Mucosa of descending colon (tissue), 3 donors: ENCODE data around the gene LAMTOR1. TPM values are rescaled to one million over a fixed set of nuclear protein-coding genes. Genes with fewer than 3 reads are reported as not detected.

Source experiments
- ATAC-seq: fragments of 200-7000 bp; cut with Tn5 transposase; one replicate; pipeline ENCODE4 v1.9.1; 2020; ENCODE audit warnings: mild to moderate bottlenecking, moderate library complexity
- DNase-seq, 3 donors: peaks; one replicate each; pipeline ENCODE4 v3.0.0-alpha.2; 2020
- H3K36me3 ChIP-seq: fragments of 200-600 bp; one replicate; pipeline ENCODE4 v1.8.0; 2021; ENCODE audit warnings: low read depth, mild to moderate bottlenecking
- H3K4me1 ChIP-seq: fragments of 200-600 bp; one replicate; pipeline ENCODE4 v1.8.0; 2021; ENCODE audit warnings: low read depth, mild to moderate bottlenecking
- H3K4me3 ChIP-seq: fragments of 200-600 bp; one replicate; pipeline ENCODE4 v1.8.0; 2021; ENCODE audit warnings: mild to moderate bottlenecking
- H3K9me3 ChIP-seq: fragments of 200-600 bp; one replicate; pipeline ENCODE4 v1.8.0; 2021; ENCODE audit warnings: mild to moderate bottlenecking
- intact Hi-C, 2 donors: fragments of 100-400 bp; cut with DNase I in 1 of 2; cut with micrococcal nuclease in 1 of 2; formaldehyde crosslinking; loops; one replicate each; pipeline versions ENCODE4 v1.11.0 to v1.11.1; 2022; cut with DNase I, micrococcal nuclease
- total RNA-seq, 3 donors: library from RNA; stranded (reverse); fragmentation: NEBNext Ultra II Directional in 2 of 3; extraction: Animal tissue kit (Norgen Biotek cat#: 25700) in 2 of 3; gene quantifications; one replicate each; pipeline versions ENCODE4 v1.2.1 to v1.2.4, GENCODE V29; 2021 to 2023
- TF ChIP-seq, protein P1 (sequence below): fragments of 200-600 bp; IDR thresholded peaks from one replicate; pipeline ENCODE4 v1.8.0; 2022; ENCODE audit warnings: antibody characterized with exemption, mild to moderate bottlenecking
- donor health status: DM: no; HTN: no; CAD: no; lungs with moderate emphysema.
- donor health status: DM: no; HTN: no; CAD: no.
- donor health status: DM: no; HTN: yes; CAD: no.

LAMTOR1 gene
- total RNA-seq, 3 donors from 2014 or later, result 82.0 to 114 (median 107) TPM

DNA sequence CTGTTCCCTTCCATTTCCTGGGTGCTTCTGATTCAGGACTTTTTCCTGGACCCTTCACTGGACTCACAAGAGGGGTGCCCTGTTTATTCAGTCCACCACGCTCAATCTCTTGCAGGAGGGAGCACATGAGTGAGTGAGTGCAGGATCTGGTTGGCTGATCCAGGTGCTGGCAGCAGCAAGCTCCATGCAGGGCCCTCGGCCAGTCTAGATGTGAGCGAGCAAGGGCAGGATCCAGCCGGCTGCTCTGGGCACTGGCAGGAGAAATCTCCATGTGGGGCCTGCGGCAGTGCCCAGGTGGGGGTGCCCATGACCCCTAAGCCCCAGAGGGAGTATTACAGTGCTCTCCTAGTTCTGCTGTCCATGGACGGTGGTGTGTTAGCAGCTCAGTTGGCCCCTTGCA, 20.9 kb upstream of the LAMTOR1 start:
- Histone ChIP-seq H3K4me3 (no peak overlapping the region), H3K4me1 (no peaks in the 10 kb centered on the region), H3K36me3 (no peaks in the 10 kb centered on the region), H3K9me3 (peaks cover 4% of the 10 kb centered on the region)
- TF ChIP-seq, protein P1, sequence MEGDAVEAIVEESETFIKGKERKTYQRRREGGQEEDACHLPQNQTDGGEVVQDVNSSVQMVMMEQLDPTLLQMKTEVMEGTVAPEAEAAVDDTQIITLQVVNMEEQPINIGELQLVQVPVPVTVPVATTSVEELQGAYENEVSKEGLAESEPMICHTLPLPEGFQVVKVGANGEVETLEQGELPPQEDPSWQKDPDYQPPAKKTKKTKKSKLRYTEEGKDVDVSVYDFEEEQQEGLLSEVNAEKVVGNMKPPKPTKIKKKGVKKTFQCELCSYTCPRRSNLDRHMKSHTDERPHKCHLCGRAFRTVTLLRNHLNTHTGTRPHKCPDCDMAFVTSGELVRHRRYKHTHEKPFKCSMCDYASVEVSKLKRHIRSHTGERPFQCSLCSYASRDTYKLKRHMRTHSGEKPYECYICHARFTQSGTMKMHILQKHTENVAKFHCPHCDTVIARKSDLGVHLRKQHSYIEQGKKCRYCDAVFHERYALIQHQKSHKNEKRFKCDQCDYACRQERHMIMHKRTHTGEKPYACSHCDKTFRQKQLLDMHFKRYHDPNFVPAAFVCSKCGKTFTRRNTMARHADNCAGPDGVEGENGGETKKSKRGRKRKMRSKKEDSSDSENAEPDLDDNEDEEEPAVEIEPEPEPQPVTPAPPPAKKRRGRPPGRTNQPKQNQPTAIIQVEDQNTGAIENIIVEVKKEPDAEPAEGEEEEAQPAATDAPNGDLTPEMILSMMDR, result no peak
- no peak for DNase-seq
- intact Hi-C loops, result no loop called here
- ATAC-seq, result no peak

DNA sequence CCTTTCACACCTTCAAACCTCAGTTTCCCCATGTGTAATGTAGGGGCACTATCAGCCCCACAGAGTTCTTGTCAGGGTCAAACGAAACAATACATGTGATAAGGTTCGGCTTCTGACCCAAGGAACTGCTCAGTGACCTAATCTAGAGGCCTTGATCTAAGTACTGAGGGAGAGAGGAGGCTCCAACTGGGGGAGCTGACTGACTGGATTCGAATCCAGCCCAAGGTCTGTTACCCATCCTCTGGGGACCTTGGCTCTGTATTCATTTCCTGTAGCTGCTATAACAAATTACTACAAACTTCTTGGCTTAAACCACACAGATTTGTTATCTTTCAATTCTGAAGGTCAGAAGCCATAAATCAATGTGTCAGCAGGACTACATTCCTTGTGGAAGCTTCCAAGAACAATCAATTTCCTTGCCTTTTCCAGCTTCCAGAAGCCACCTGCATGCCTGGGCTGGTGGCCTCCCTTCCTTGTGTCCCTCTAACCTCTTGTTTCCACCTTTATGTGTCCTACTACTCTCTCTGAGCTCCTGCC, 20.1 kb upstream of the LAMTOR1 start:
- intact Hi-C loops, result no loop called here
- Histone ChIP-seq H3K36me3 (no peaks in the 10 kb centered on the region), H3K4me3 (no peak overlapping the region), H3K9me3 (peaks cover 4% of the 10 kb centered on the region), H3K4me1 (no peaks in the 10 kb centered on the region)
- no peak for ATAC-seq
- TF ChIP-seq, protein P1, result no peak
- DNase-seq, result no peak

DNA sequence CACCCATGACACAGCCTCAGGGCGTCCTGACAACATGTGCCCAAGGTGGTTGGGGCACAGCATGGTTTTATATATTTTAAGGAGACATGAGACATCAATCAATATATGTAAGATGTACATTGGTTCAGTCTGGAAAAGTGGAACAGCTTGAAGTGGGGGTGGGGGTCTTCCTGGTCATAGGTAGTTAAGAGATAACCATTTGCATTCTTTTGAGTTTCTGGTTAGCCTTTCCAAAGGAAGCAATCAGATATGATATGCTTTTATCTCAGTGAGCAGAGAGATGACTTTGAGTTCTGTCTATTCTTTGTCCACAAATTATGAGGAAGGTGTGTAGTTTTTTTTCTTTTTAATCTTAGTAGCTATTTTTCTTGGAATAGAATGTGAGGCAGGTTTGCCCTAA, 19.5 kb upstream of the LAMTOR1 start:
- DNase-seq, result no peak
- Histone ChIP-seq H3K9me3 (no peaks in the 10 kb centered on the region), H3K4me1 (no peaks in the 10 kb centered on the region), H3K4me3 (no peak overlapping the region), H3K36me3 (no peaks in the 10 kb centered on the region)
- TF ChIP-seq, protein P1, result no peak
- ATAC-seq, result no peak
- intact Hi-C loops, result no loop called here

- H3K36me3 ChIP-seq, result no peaks in the 10 kb centered on the region
- intact Hi-C loops, result no loop called here
- TF ChIP-seq, protein P1, result no peak
- ATAC-seq, result no peak
- no peak for DNase-seq
- no peaks in the 10 kb centered on the region for H3K9me3 ChIP-seq
- no peak overlapping the region for H3K4me3 ChIP-seq
- no peaks in the 10 kb centered on the region for H3K4me1 ChIP-seq
Observed at GRCh38 chr11:72120930-72121329, 17.8 kb upstream of the LAMTOR1 start.

DNA sequence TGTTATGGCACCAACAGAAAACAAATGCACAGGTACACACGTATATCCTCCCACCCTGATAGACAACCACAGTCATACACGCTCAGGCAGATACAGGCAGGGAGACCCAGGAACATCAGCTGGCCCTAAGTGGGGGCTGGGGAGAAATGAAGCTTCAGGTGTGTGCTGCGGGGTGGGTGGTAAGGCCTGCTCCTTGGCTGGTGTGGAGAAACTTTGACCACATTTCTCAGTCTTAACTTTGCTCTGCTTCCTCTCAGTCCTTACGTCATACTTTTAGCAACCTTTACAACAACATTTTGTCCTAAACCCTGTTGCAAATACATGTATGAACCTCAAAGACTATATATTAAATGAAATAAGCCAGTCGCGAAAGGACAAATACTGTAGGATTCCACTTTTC, 16.1 kb upstream of the LAMTOR1 start:
- Histone ChIP-seq H3K36me3 (no peaks in the 10 kb centered on the region), H3K9me3 (no peaks in the 10 kb centered on the region), H3K4me3 (no peak overlapping the region), H3K4me1 (no peaks in the 10 kb centered on the region)
- ATAC-seq (no peak), DNase-seq (no peak)
- intact Hi-C loops, result no loop called here
- TF ChIP-seq, protein P1, result no peak
